ENCODE measurements around the gene TNFAIP8L3.

Gene TNFAIP8L3

GRCh38 chr15:51135276-51135675 is 40.6 kb upstream of the TNFAIP8L3 start:
- CTCF ChIA-PET = interaction anchor here (0.6 kb wide), 1 partner anchor 28 kb away, joined by 5 read pairs; no protein-coding TSS in a partner anchor
- DNase-seq (ENCODE audit: extremely low spot score) = no peak
- POLR2A ChIA-PET = no interaction called here
- TF ChIP-seq FOXA1 (IDR thresholded peaks at IDR 0.05) (no peak), CTBP1 (IDR thresholded peaks at IDR 0.05; ENCODE audit: borderline replicate concordance) (no peak), ZNF384 (IDR thresholded peaks at IDR 0.05) (no peak), NFRKB (IDR thresholded peaks at IDR 0.05) (no peak), LEF1 (IDR thresholded peaks at IDR 0.05; ENCODE audit: borderline replicate concordance) (no peak), L3MBTL2 (conservative IDR thresholded peaks at IDR 0.05) (no peak), ARNT (IDR thresholded peaks at IDR 0.05) (no peak), SUZ12 (IDR thresholded peaks at IDR 0.05) (no peak), FOXM1 (IDR thresholded peaks at IDR 0.05; ENCODE audit: borderline replicate concordance) (no peak), TARDBP (IDR thresholded peaks at IDR 0.05) (no peak), SP1 (IDR thresholded peaks at IDR 0.05) (no peak), PKNOX1 (IDR thresholded peaks at IDR 0.05) (no peak), HDGF (IDR thresholded peaks at IDR 0.05; ENCODE audit: borderline replicate concordance) (no peak), ELF4 (IDR thresholded peaks at IDR 0.05) (no peak)

- no peak for TF ChIP-seq BHLHE40 (IDR thresholded peaks at IDR 0.05; ENCODE audit: borderline replicate concordance)
- no peak for TF ChIP-seq FOXK2 (IDR thresholded peaks at IDR 0.05)
- no peak for TF ChIP-seq ZNF384 (IDR thresholded peaks at IDR 0.05)
- no peak for TF ChIP-seq FOXA1 (IDR thresholded peaks at IDR 0.05)
- POLR2A ChIA-PET = no interaction called here
- CTCF ChIA-PET = no interaction called here
- DNase-seq (ENCODE audit: extremely low spot score) = no peak
Measured at GRCh38 chr15:51134416-51135199, 39.9 kb upstream of the TNFAIP8L3 start.

- no peak for TF ChIP-seq FOXM1 (IDR thresholded peaks at IDR 0.05; ENCODE audit: borderline replicate concordance)
- no peak for TF ChIP-seq ZNF384 (IDR thresholded peaks at IDR 0.05)
- no peak for TF ChIP-seq PKNOX1 (IDR thresholded peaks at IDR 0.05)
- no peak for TF ChIP-seq FOXA1 (IDR thresholded peaks at IDR 0.05)
- no peak for TF ChIP-seq TARDBP (IDR thresholded peaks at IDR 0.05)
- TF ChIP-seq ARNT (IDR thresholded peaks at IDR 0.05) = no peak
- no peak for TF ChIP-seq ELF4 (IDR thresholded peaks at IDR 0.05)
- no peak for TF ChIP-seq NFRKB (IDR thresholded peaks at IDR 0.05)
- TF ChIP-seq SP1 (IDR thresholded peaks at IDR 0.05) = no peak
- TF ChIP-seq LEF1 (IDR thresholded peaks at IDR 0.05; ENCODE audit: borderline replicate concordance) = no peak
- no peak for TF ChIP-seq SUZ12 (IDR thresholded peaks at IDR 0.05)
- TF ChIP-seq HDGF (IDR thresholded peaks at IDR 0.05; ENCODE audit: borderline replicate concordance) = no peak
- CTCF ChIA-PET = interaction anchor here (0.6 to 2.2 kb wide), 12 partner anchors 9 to 292 kb away, joined by 3 to 14 read pairs (median 4); partner anchors contain the start of gene AP4E1
- POLR2A ChIA-PET = no interaction called here
- DNase-seq (ENCODE audit: extremely low spot score) = no peak
Measured at GRCh38 chr15:51133140-51133765, 38.5 kb upstream of the TNFAIP8L3 start.

GRCh38 chr15:51132384-51133139 is 37.9 kb upstream of the TNFAIP8L3 start:
- ChIA-PET POLR2A (no interaction called here), CTCF (interaction anchor here (0.6 to 2.2 kb wide), 13 partner anchors 8 to 292 kb away, joined by 3 to 14 read pairs (median 4); partner anchors contain the start of gene AP4E1)
- DNase-seq (ENCODE audit: extremely low spot score) = peak; percentile 59
- TF ChIP-seq SP1 (IDR thresholded peaks at IDR 0.05) (no peak), PKNOX1 (IDR thresholded peaks at IDR 0.05) (no peak), SUZ12 (IDR thresholded peaks at IDR 0.05) (no peak), FOXM1 (IDR thresholded peaks at IDR 0.05; ENCODE audit: borderline replicate concordance) (no peak), BHLHE40 (IDR thresholded peaks at IDR 0.05; ENCODE audit: borderline replicate concordance) (no peak), LEF1 (IDR thresholded peaks at IDR 0.05; ENCODE audit: borderline replicate concordance) (no peak), CTBP1 (IDR thresholded peaks at IDR 0.05; ENCODE audit: borderline replicate concordance) (no peak), NFRKB (IDR thresholded peaks at IDR 0.05) (no peak), TARDBP (IDR thresholded peaks at IDR 0.05) (no peak), FOXA1 (IDR thresholded peaks at IDR 0.05) (no peak), ZNF384 (IDR thresholded peaks at IDR 0.05) (no peak), ELF4 (IDR thresholded peaks at IDR 0.05) (no peak), ARNT (IDR thresholded peaks at IDR 0.05) (no peak), L3MBTL2 (conservative IDR thresholded peaks at IDR 0.05) (no peak), HDGF (IDR thresholded peaks at IDR 0.05; ENCODE audit: borderline replicate concordance) (no peak), FOXK2 (IDR thresholded peaks at IDR 0.05) (no peak)

- TF ChIP-seq PKNOX1 (IDR thresholded peaks at IDR 0.05) (no peak), FOXA1 (IDR thresholded peaks at IDR 0.05) (no peak), CTBP1 (IDR thresholded peaks at IDR 0.05; ENCODE audit: borderline replicate concordance) (no peak), SP1 (IDR thresholded peaks at IDR 0.05) (no peak), HDGF (IDR thresholded peaks at IDR 0.05; ENCODE audit: borderline replicate concordance) (no peak), BHLHE40 (IDR thresholded peaks at IDR 0.05; ENCODE audit: borderline replicate concordance) (no peak), TARDBP (IDR thresholded peaks at IDR 0.05) (no peak)
- DNase-seq (ENCODE audit: extremely low spot score) = no peak
- ChIA-PET CTCF (interaction anchor here (0.7 to 2.2 kb wide), 3 partner anchors 32 to 222 kb away, joined by 3 to 14 read pairs (median 10); no protein-coding TSS in a partner anchor), POLR2A (no interaction called here)
Measured at GRCh38 chr15:51131596-51132290, 37.0 kb upstream of the TNFAIP8L3 start.

Measured in HEK293T (cell line).